HS-27A (cell line): Measurements from ENCODE around the gene ZNF423.

Source experiments
- DNase-seq: peaks from one replicate; pipeline ENCODE4 v3.0.0-alpha.2; 2012; ENCODE audit warnings: low read depth, missing footprints

ZNF423 gene

DNA sequence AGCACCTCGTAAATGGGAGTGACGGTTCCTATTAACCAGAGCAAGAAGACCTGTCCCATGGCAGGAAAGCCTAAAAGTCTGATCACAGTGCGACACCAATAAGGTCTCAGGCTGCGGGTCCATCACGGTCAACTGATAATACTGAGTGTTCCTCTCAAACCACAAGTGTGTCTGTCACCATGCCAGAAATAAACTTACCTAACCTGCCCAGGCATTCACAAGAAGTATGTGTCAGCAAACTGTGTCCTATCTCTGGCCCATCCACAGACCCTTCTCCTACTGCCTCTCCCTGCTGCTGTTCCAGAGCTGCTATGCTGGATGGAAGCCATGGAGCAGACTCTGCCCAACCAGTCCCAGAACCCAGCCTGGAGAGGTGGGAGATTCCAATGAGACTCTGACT lies 73.5 kb downstream of the ZNF423 start:
- DNase-seq: no peak

DNA sequence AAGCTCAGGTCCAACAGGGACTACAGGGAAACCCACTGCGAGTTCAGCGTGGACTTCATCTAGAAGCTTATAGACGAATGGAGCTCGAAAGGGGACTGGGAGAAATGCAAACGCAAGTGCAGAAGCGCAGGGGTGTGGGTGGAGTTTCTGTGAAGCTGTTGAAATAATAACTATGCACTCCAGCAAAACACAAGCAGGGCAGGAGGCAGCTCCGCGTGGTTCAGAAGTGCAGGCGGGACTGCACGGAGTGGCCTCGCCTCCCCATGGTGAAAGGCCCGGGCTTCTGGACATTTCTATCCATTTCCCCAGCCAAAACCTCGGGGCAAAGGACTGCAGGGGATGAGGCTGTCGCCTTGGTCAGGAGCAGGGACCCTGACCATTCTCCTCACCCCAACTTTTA lies 74.5 kb downstream of the ZNF423 start:
- no peak for DNase-seq

DNA sequence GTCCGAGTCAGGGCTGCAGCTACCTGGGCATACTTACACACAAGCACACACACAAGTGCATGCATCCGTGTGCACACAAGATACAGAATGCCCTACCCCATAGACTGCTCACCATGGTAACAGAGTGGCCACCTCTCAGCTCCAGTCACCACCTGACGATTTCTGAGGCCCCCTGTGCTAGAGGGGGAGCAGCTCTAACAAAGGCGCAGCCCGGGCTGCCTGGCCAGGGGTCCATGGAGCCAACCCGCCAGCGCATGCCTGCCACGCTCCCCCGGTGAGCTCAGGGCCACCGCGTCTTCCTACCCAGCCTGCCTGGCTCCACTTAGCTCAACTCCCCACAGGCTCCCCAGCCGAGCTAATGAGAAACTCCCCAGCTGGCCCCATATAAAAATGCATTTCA lies 75.5 kb downstream of the ZNF423 start:
- DNase-seq: no peak

DNA sequence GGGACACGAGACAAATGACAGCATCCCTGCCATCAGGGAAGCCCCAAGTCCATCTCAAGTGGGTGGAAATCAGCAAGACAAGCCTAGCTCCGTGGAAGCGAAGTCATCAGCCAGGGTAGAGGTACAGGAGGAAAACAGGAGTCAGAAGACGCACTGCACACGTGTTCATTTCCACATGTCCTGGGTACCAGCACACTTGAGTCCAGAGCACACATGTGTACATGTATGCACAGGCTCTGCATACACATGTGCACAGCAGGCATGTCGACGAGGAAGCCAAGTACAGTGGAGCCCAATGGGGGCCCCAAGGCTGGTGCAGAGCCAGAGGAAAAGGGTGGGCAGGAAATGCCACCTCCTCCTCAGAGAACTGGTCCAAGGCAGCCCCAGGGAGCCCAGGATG lies 75.9 kb downstream of the ZNF423 start:
- no peak for DNase-seq

DNA sequence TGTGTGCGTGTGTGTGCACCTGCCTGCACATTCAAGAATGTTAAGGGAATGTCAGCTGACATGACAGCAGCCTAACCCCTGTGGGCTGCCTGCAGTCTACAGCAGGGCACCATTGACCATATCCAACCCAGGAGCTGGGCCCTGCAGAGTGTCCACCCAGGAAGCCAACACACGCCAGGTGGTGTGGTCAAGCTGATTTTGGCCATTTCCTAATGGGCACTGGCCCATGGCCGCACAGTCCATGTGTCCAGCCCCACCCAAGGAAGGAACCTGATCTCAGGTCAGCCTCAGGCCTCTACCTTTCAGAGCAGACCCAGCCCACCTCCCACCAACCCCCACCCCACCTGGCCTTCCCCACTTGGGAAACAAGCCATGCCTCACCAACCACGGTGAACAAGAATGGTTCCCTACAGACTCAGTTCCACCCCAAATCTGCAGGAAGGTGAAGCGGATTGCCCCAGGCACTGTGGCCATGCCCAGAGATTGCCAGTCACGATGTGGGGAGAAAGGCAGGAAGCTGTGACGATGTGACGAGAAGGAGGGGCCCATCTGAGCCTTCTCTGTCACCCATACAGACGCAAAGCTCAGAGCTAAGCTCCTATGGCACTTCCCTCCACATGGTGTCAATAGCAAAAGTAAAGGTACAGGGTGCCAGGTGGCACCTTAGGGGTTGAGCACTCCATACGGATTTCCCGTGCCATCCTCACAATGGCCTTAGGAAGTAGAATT lies 77.5 kb downstream of the ZNF423 start:
- DNase-seq: no peak

DNA sequence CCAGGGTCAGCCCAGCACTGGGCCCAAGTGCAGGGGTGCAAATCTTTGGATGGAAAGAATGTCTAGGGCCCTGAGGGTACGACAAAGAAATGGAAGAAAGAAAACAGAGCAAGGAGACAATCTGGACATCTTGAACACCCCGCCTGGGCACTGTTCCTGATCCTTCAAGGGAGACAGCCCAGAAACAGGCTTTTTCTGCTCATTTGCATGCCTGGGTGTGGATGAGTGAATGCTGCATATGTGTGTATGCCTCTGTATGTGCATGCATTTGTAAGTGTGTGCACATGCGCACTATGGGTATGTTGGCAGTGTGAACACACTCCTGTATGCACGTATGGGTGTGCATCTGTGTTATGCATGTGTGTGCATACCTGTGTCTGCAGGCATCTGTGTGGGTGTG lies 79.2 kb downstream of the ZNF423 start:
- DNase-seq: no peak

DNA sequence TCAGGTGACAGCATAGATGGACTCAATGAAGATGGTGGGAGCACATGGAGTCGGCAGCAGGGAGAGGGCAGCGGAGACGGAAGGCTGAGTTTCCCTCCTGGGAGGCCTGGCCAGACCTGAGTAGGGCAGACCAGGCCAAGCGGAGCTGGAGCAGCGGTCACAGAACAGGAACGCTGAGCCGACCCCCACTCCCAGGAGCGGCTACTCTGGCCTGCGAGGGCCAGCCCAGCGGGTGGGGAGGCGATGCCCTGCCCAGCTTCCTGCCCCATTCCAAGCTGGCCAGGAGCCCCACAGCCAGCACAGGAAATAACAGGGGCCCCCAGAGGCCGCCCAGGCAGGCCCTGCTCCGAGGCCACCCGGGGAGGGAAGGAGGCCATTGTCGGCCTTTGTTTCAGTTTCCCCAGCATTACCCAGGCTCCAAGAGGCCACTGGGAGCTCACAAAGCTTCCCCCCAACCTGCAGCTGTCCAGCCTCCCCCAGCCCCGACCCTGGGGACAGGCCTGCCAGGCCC lies 79.8 kb downstream of the ZNF423 start:
- no peak for DNase-seq

DNA sequence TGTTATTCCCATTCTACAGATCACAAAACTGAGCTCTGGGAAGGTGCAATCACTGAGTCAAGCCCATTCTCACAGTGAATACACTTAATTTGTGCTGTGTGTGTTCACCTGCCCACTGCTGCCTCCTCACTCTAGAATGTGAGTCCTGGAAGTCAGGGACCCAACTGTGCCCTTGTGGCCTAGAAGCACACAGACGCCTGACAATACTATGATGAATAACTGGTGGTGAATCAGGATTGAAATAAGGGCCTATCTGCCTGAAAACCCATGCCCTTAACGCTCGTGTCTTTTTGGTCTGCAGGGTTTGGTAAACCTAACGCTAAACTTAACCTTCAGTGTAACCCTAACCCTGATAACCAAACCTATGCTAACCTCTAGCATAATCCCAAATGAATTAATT lies 80.3 kb downstream of the ZNF423 start:
- no peak for DNase-seq

DNA sequence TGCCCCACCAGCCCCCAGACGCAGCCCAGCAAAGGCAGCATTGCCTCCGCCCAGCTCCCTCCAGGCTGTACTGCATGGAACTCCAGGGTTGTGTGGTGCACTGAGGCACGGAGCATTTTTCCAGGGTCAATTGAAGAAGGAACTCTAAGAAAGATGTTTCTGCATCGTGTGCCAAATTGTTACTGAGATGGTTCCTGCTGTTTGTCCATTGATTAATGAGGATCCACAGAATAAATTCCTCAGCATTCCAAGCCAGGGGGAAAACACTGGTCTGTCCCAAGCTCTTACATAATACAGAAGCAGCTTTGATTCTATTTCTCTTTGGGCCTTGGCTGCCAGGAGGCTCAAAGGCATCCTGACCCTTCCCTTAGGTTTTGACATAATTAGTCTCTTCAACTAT lies 80.9 kb downstream of the ZNF423 start:
- DNase-seq: no peak

DNA sequence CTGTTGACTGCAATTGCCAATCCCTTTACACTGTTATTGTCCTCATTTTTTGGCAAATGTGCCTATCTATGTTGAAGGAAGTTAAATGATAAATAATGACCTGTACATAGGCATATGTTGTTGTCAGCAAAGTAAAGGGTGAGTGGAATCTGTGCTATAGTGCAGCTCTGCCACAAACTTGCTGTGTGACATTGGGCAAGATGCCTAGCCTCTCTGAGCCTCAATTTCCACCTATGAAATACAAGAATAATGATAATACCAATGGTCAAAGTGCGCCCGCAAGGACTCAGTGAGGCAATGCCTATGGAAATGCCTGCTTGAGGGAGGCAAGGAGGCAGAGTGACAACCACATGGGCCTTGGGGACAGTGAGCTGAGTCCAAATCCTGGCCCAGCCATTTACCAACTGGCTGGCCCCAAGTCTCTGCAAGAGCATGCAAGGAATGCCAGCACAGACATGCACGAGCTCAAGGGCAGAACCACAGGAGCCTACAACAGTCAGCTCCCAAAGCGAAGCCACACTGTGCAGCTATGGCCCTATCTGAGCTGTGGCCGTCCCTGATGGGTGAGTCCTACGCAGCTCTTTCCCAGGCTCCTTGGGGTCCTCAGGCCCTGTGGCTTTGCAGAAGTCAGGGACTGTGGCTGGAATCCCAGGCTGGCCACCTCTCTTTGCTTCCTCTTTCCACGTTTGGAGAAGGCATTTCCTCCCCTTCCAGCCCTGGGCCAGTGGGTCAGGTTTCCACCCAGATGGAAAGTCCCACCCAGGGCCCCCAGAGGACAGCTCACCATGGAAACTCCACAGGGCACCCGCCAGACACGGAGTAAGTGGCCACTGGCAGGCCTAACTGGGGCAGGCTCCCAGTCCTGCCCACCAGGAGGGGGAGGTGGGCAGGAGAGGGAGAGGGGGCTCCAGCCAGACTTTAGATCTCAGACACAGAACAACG lies 82.1 kb downstream of the ZNF423 start:
- no peak for DNase-seq

DNA sequence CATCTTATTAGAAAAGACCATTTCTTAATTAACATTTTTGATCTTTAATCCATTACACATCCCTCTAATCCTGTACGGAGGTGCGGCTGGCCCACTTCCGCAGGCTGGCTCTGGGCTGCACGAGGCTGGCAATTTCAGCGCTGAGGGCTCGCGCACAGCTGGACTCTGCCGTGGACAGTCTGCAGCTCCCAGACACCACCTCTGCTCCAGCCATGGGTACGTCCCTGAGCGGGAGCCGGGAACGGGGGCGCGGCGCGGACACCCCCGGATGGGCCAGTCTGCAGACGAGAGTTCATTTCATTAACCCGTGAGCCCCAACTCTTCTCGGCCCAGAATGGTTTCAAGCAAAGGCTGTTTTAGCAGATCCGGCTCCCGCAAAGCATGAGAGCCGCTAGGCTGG lies 87.9 kb downstream of the ZNF423 start:
- DNase-seq: no peak

DNA sequence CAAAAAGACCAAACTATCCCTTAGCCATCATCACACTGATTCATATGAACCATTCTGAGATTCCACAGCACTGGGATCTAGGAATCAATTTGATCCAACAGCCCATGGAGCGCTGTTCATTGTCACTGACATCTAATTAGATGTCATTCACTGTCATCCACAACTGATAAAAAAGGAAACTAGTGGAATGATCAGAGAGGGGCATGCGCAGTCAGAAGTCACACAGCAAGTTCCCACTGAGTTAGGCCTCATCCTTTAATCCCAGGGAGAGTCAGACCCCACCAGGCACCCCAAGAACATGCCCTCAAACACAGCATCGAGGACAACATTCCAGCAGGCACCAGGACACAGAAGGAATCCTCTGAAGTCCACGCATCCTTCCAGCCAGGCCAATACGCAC lies 88.5 kb downstream of the ZNF423 start:
- no peak for DNase-seq

DNA sequence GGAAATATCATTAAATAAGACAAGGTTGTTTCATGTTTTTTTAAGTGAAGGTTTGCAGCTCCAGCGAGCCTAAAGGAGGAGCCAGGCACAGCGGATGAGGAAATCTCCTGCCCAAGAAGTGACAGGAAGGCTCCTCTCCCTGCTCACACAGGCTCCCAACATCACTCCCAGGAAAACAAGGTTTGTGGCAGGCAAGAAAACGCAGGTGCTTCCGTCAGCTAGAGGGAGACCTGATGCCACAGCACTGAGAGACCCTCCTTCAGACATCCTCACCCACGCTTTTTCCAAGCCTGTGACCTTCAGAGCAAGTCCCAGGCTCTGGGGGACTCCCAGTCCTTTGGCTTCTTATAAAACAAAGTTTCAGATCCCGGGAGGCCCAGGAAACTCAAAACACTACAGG lies 89.7 kb downstream of the ZNF423 start:
- DNase-seq: no peak

DNA sequence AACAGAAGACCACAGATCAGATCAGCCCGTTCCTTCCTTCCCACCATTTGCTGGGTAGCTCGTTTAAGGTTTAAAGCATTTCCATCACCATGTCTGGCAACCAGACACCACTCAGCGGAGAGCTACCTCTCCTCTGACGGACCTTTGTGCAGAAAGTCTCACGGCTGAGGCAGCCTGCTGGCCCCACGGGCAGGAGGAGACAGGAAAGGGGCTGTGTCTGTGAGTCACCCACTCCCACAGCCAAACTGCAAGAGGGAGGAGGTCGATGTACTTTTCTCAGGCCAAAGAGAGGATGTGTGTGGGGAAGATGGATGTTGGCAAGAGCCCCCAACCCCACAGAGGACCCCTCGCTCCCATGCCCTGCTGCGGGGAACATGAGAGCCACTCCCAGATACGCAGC lies 92.1 kb downstream of the ZNF423 start:
- DNase-seq: no peak

DNA sequence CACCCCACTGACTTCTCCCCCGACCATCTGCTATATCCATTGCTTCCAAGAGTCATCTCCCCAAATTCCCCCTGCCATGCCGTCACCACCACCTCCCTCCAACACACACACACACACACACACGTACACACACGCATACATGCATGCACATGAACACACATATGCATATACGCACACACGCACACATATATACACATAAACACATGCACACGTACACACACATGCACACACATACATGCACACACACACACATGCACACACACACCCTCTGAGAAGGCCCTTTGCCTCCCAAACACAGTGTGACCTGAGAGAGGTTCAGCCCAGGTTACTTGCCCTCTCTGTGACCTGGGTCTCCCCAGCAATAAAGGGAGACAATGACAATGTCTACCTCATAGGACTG lies 95.1 kb downstream of the ZNF423 start:
- DNase-seq: no peak

DNA sequence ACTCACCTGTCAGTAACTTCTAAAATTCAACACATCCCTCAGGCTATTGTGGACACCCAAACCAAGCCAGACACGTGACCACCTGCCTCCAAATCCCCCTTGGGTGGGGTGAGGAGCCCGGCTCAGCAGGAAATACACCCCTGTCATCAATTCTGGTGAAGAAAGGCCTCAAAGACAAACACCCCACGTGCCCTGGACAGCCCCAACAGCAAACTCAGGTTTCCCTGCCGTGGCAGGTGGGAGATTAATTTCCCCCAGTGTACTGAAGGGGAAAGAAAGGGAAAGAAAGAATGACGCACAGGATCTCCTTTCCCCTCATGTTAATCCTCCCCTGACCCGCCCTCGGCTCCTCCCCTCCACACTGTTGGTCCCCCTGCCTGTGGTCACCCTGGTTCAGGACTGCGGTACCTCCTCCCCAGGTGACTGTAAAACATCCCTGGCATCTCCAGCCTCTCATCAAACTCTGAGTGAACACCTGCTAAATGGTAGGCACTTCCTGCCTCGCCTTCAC lies 98.3 kb downstream of the ZNF423 start:
- no peak for DNase-seq

DNA sequence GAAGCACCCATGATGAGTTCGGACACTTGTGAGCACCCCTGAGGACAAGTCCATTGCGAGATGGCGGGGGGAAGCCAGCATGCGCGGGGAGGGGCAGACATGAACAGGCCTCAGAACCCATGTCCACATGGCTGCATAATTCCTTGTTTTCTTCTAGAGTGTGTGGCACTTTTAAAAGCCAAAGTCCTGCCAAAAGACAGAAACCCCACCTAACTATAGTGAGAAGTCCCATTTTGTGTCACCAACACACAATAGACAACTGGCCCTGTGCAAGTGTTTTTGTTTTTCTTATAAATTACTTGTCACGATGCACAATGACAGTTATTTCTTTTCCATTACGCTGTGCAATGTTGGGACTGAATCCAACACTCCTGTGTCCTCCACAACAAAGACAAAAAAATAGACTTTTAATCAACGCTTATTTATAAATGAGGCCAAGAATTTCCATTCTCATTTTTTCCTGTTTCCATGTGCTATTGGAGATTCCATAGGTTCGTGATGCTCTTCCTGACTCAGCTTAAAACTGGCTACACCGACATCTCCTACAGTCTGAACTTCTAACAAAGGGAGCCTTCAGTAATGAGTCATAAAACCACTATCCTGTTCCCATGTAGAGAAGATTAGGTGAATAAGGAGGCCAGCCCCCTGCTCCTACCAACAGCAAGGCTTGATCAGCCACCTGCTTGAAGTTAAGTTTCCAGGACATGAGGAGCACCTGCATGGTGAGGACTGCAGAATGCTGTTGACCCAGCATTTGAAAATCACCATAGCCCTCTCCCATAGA lies 98.9 kb downstream of the ZNF423 start:
- DNase-seq: no peak

DNA sequence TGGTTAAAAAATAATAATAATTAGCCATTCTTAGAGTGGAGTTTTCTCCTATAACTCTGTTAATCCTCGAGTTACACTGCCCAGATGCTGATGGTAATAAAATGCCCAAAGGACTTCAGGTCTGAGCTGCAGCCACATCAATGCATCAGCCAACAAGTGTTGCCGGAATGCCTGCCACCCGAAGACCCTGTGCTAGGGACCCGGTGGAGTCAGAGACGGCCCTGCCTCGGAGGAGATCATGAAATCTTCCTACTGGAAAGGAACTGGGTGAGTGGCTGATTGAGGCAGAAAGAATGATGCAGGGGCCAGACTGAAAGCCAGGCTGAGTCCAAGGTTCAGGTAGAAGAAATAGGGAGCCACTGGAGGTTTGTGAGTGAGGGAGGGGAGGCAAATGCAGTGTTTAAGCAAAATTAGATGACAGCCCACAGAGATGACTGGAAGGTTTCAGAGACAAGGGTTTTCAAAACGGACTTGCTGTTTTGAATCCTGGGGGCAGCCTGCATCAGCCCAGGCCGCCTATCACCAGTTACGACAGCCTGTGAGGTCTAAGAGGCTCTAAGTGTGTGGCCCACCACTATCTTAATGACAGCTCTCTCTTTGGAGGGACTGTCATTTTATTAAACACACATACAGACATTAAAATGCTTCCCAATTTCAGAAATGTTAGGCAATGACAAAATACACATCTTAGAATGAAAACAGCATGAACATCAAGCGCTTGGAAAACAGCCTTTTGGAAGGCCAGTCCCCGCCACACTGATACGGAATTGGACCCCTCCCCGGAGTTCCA lies 100.0 kb downstream of the ZNF423 start:
- no peak for DNase-seq

DNA sequence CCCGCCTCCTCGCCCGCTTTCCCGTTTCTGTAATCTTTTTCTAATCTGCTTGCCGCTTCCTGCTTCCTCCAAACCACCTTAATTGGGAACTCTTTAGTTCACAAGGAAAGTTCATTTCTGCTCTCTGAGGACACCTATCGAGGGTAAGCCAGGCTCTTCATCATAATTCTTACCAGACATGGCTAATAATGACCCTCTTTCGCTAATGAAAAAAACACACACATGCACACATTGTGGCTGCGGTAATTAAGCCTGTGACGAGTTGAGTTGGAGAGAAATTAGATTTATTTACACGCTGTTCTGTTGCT lies 100.6 kb downstream of the ZNF423 start:
- DNase-seq: no peak

DNA sequence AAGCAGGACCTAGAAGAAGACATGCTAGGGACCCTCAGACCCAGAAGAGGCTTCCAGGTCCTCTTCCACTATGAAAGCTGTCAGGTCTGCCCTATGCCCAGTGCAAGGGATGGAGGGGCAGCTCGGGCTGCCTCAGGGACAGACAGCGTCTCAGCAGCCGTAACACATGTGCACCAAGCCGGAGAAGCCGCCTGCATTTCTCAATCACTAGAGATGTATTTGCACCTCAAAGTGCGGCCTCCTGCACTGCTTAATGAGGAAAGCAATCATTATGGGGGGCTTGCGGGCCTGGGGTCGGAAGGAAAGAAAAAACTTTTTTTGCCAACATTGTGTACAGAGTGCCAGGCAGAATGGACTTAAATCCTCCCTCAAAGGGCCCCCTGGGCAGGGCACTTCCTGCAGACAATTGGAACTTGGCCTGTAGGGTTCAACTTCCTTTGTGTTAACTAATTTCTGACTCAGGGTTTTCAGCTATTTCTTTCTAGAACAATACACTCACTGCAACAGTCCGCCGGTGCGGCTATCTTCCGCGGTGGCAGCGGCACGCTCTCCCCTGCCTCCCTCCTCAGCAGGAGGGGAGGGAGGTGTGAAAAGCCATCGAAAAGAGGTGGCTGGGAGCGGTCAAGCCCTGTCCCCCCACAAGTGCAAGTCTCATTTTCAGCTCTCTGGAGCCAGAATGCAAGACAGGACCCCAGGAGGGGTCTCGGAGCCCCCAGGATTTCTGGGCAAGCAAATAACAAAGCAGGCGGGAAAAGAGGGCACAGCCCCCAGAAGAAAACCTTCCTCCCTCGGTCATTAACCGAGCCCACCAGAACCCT lies 101.2 kb downstream of the ZNF423 start:
- no peak for DNase-seq
